Caco-2 (cell line): ENCODE measurements around the gene HRC. TPM values are rescaled to one million over a fixed set of nuclear protein-coding genes. Genes with fewer than 3 reads are reported as not detected.

Experiments
- BruUV-seq: library from RNA; stranded (reverse); fragments of 400-500 nt; replicated peaks from 2 replicates; lab custom pipeline; 2021; lab: Mats Ljungman, UMichigan
- CTCF ChIA-PET: fragments of 300-600 bp; sonication (Branson Sonifier 250); formaldehyde crosslinking; loops from one replicate; lab custom pipeline; 2022; ENCODE audit warnings: antibody characterized with exemption; lab: Charles Lee
- POLR2A ChIA-PET: fragments of 300-600 bp; sonication (Branson Sonifier 250); formaldehyde crosslinking; loops from one replicate; lab custom pipeline; 2022; ENCODE audit warnings: antibody characterized with exemption; lab: Charles Lee
- DNase-seq, 2 experiments: peaks; one replicate each; pipeline versions ENCODE4 v3.0.0 to v3.0.0-alpha.2; 2020 to 2022
- H3K27me3 ChIP-seq: replicated peaks from 2 replicates; pipeline ENCODE4 v1.6.0; 2011; ENCODE audit warnings: low read length; ENCODE audit not compliant: control insufficient read depth, insufficient read depth
- H3K36me3 ChIP-seq: 2 replicates; pipeline ENCODE4 v1.5.1; 2011; ENCODE audit warnings: low read length; ENCODE audit not compliant: control insufficient read depth, insufficient read depth
- H3K4me1 ChIP-seq: fragments of 250-450 bp; sonication (Bioruptor Pico); 2 replicates; pipeline ENCODE4 v1.5.1; 2020; ENCODE audit warnings: mild to moderate bottlenecking
- H3K4me3 ChIP-seq: 2 replicates; pipeline ENCODE4 v1.5.1; 2011; ENCODE audit warnings: low read depth, mild to moderate bottlenecking, control low read depth, low read length
- H3K9me3 ChIP-seq: fragments of 250-450 bp; sonication (Bioruptor Pico); 2 replicates; pipeline ENCODE4 v1.5.1; 2020; ENCODE audit warnings: mild to moderate bottlenecking, moderate library complexity
- H3K27ac Mint-ChIP-seq: one replicate; pipeline ENCODE4 v1.8.0; 2022; ENCODE audit warnings: mixed read lengths; ENCODE audit not compliant: unreplicated experiment
- H3K27me3 Mint-ChIP-seq: one replicate; pipeline ENCODE4 v1.8.0; 2022; ENCODE audit warnings: mixed read lengths; ENCODE audit not compliant: insufficient read depth, unreplicated experiment
- H3K36me3 Mint-ChIP-seq: one replicate; pipeline ENCODE4 v1.8.0; 2022; ENCODE audit warnings: mild to moderate bottlenecking, mixed read lengths; ENCODE audit not compliant: insufficient read depth, unreplicated experiment
- H3K4me1 Mint-ChIP-seq: one replicate; pipeline ENCODE4 v1.8.0; 2022; ENCODE audit warnings: low read depth, mixed read lengths; ENCODE audit not compliant: unreplicated experiment
- H3K4me3 Mint-ChIP-seq: one replicate; pipeline ENCODE4 v1.8.0; 2022; ENCODE audit warnings: mild to moderate bottlenecking, moderate library complexity, mixed read lengths; ENCODE audit not compliant: unreplicated experiment
- H3K9me3 Mint-ChIP-seq: one replicate; pipeline ENCODE4 v1.8.0; 2022; ENCODE audit warnings: mixed read lengths; ENCODE audit not compliant: unreplicated experiment
- CTCF ChIP-seq, 2 experiments: fragments of 200-600 bp in 1 of 2; IDR thresholded peaks; 1 replicate in 1 of 2; 2 replicates in 1 of 2; pipeline versions ENCODE4 v1.5.1 to v1.8.0; 2011 to 2022; ENCODE audit warnings: antibody characterized with exemption in 1 of 2, control low read depth in 1 of 2, inconsistent platforms in 1 of 2, low read depth in 1 of 2, low read length in 1 of 2, mild to moderate bottlenecking in 1 of 2, moderate library complexity in 1 of 2; ENCODE audit not compliant: insufficient read depth in 1 of 2, severe bottlenecking in 1 of 2, unreplicated experiment in 1 of 2
- intact Hi-C: fragments of 100-400 bp; cut with micrococcal nuclease; formaldehyde crosslinking; loops from one replicate; pipeline ENCODE4 v1.10.0; 2022; ENCODE audit not compliant: unreplicated experiment
- total RNA-seq: library from RNA; stranded (reverse); gene quantifications from 2 replicates; pipeline ENCODE4 v1.2.3, GENCODE V29; 2022

The HRC gene
- total RNA-seq, 1 experiment from 2014 or later, result not detected

GRCh38 chr19:49120325-49120683 is 34.9 kb downstream of the HRC start:
- H3K9me3 Mint-ChIP-seq, result no peaks in the 10 kb centered on the region
- TF ChIP-seq CTCF (IDR thresholded peaks at IDR 0.05; ENCODE audit: insufficient read depth in 1 of 2, low read depth in 1 of 2, low read length in 1 of 2, severe bottlenecking in 1 of 2, unreplicated experiment in 1 of 2), result no peak
- Histone ChIP-seq H3K4me1 (peaks cover 25% of the 10 kb centered on the region), H3K9me3 (no peaks in the 10 kb centered on the region), H3K27me3 (no peaks in the 10 kb centered on the region), H3K4me3 (peak overlapping the region; percentile 88), H3K36me3 (no peaks in the 10 kb centered on the region)
- peaks cover 4% of the 10 kb centered on the region for H3K27me3 Mint-ChIP-seq
- peak overlapping the region; percentile 94 for H3K4me3 Mint-ChIP-seq
- no peak for DNase-seq
- no peak overlapping the region for H3K27ac Mint-ChIP-seq
- no TSS peak for BruUV-seq
- POLR2A ChIA-PET, result no interaction called here
- intact Hi-C loops, result no loop called here
- CTCF ChIA-PET, result interaction anchor here (1.2 to 1.5 kb wide), 4 partner anchors 8 to 78 kb away, joined by 4 to 9 read pairs (median 5); no protein-coding TSS in a partner anchor
- peaks cover 35% of the 10 kb centered on the region for H3K4me1 Mint-ChIP-seq
- peaks cover 19% of the 10 kb centered on the region for H3K36me3 Mint-ChIP-seq

- Histone ChIP-seq H3K9me3 (no peaks in the 10 kb centered on the region), H3K4me1 (peaks cover 23% of the 10 kb centered on the region), H3K4me3 (peak within 1 kb of the TSS; percentile 88), H3K36me3 (no peaks in the 10 kb centered on the region), H3K27me3 (no peaks in the 10 kb centered on the region)
- Mint-ChIP-seq H3K4me3 (peak within 1 kb of the TSS; percentile 94), H3K4me1 (peaks cover 29% of the 10 kb centered on the region), H3K27me3 (peaks cover 4% of the 10 kb centered on the region), H3K27ac (peak within 1 kb of the TSS; percentile 85), H3K36me3 (peaks cover 14% of the 10 kb centered on the region), H3K9me3 (no peaks in the 10 kb centered on the region)
- no TSS peak for BruUV-seq
- TF ChIP-seq CTCF (IDR thresholded peaks at IDR 0.05; ENCODE audit: insufficient read depth in 1 of 2, low read depth in 1 of 2, low read length in 1 of 2, severe bottlenecking in 1 of 2, unreplicated experiment in 1 of 2), result no peak
- DNase-seq, result peak; percentile 55 to 78
- ChIA-PET CTCF (interaction anchor here (1.2 to 1.5 kb wide), 4 partner anchors 8 to 79 kb away, joined by 4 to 9 read pairs (median 5); no protein-coding TSS in a partner anchor), POLR2A (no interaction called here)
- intact Hi-C loops, result loop anchor here (1.0 to 5.0 kb wide), 4 partner anchors 9 to 78 kb away; partner anchors contain the start of gene SNRNP70
Measured at GRCh38 chr19:49119411-49120324, 35.5 kb downstream of the HRC start, which contains the start of gene PPFIA3. Gene PPFIA3 (plus strand): TSS chr19:49119544. CDS start chr19:49127874, 8,330 bp downstream.

GRCh38 chr19:49118565-49119410 is 36.4 kb downstream of the HRC start, which contains the start of gene C19orf73:
Gene C19orf73 (minus strand): TSS chr19:49119143. CDS start chr19:49119022, 121 bp downstream.
- no peaks in the 10 kb centered on the region for H3K36me3 ChIP-seq
- Mint-ChIP-seq H3K27me3 (peaks cover 4% of the 10 kb centered on the region), H3K36me3 (peaks cover 19% of the 10 kb centered on the region), H3K9me3 (no peaks in the 10 kb centered on the region), H3K4me3 (peak within 1 kb of the TSS; percentile 94), H3K4me1 (peaks cover 32% of the 10 kb centered on the region), H3K27ac (peak within 1 kb of the TSS; percentile 85)
- DNase-seq, result peak; percentile 94 to 98
- ChIA-PET POLR2A (no interaction called here), CTCF (interaction anchor here (0.9 to 1.5 kb wide), 5 partner anchors 9 to 80 kb away, joined by 3 to 6 read pairs (median 4); no protein-coding TSS in a partner anchor)
- TF ChIP-seq CTCF (IDR thresholded peaks at IDR 0.05; ENCODE audit: insufficient read depth in 1 of 2, low read depth in 1 of 2, low read length in 1 of 2, severe bottlenecking in 1 of 2, unreplicated experiment in 1 of 2), result no peak
- intact Hi-C loops, result loop anchor here (1.0 to 5.0 kb wide), 4 partner anchors 10 to 79 kb away; partner anchors contain the start of gene SNRNP70
- H3K27me3 ChIP-seq, result no peaks in the 10 kb centered on the region
- BruUV-seq, result TSS peak; percentile 89
- peaks cover 18% of the 10 kb centered on the region for H3K4me1 ChIP-seq
- H3K9me3 ChIP-seq, result no peaks in the 10 kb centered on the region
- peak within 1 kb of the TSS; percentile 88 for H3K4me3 ChIP-seq
